ENCODE measurements around the gene MRNIP. TPM values are rescaled to one million over a fixed set of nuclear protein-coding genes. Genes with fewer than 3 reads are reported as not detected.

Gene MRNIP
- total and polyA plus RNA-seq, 12 donors = 6.6 to 45.1 (median 12.7) TPM

- no peaks in the 10 kb centered on the region for H3K9me3 ChIP-seq
- DNase-seq (peak in 1 of 2 donors; percentile 2), ATAC-seq (no peak)
- no peaks in the 10 kb centered on the region for H3K27me3 ChIP-seq
- no peak for TF ChIP-seq CTCF (IDR thresholded peaks at IDR 0.05)
- intact Hi-C loops (cut with DNase I) = loop anchor here in 1 of 10 donors (10.0 kb wide), 1 partner anchor 79 kb away; the partner anchor contains the start of gene TBC1D9B
- peaks cover 11 to 81% (median 48%) of the 10 kb centered on the region in 9 donors for H3K4me1 ChIP-seq
- H3K27ac ChIP-seq = peak overlapping the region in 1 of 10 donors; percentile 25
- H3K36me3 ChIP-seq = peaks cover 4 to 89% (median 73%) of the 10 kb centered on the region in 9 donors
- WGBS, 2 donors = 73 to 76% methylated on average over 13 of the region's 13 CpGs
- H3K4me3 ChIP-seq = no peak overlapping the region
Observed at GRCh38 chr5:179825655-179826182, 32.9 kb downstream of the MRNIP start.

- no peak for DNase-seq
- WGBS, 2 donors = 76 to 79% methylated on average over 3 of the region's 3 CpGs
- Histone ChIP-seq H3K4me1 (peaks cover 16 to 84% (median 55%) of the 10 kb centered on the region in 9 donors), H3K27ac (peak overlapping the region in 1 of 10 donors; percentile 25), H3K27me3 (no peaks in the 10 kb centered on the region), H3K4me3 (no peak overlapping the region), H3K36me3 (peaks cover 4 to 79% (median 63%) of the 10 kb centered on the region in 9 donors), H3K9me3 (no peaks in the 10 kb centered on the region)
- intact Hi-C loops (cut with DNase I) = loop anchor here in 2 of 10 donors (5.0 to 10.0 kb wide), 2 partner anchors 33 to 80 kb away; partner anchors contain the start of genes MRNIP (in 2 of the 2) and TBC1D9B (in 1 of the 2)
- no peak for ATAC-seq
- TF ChIP-seq CTCF (IDR thresholded peaks at IDR 0.05) = no peak
Observed at GRCh38 chr5:179824745-179825112, 33.9 kb downstream of the MRNIP start.

GRCh38 chr5:179823937-179824744 is 34.5 kb downstream of the MRNIP start:
- no peak overlapping the region for H3K27ac ChIP-seq
- no peak for TF ChIP-seq CTCF (IDR thresholded peaks at IDR 0.05)
- ATAC-seq = no peak
- H3K27me3 ChIP-seq = no peaks in the 10 kb centered on the region
- 84 to 88% methylated on average over 22 of the region's 22 CpGs for WGBS, 2 donors
- no peak for DNase-seq
- peak overlapping the region in 1 of 10 donors; percentile 100 for H3K4me3 ChIP-seq
- no peaks in the 10 kb centered on the region for H3K9me3 ChIP-seq
- H3K4me1 ChIP-seq = peaks cover 20 to 86% (median 58%) of the 10 kb centered on the region in 9 donors
- intact Hi-C loops (cut with DNase I) = loop anchor here in 2 of 10 donors (5.0 to 10.0 kb wide), 2 partner anchors 33 to 81 kb away; partner anchors contain the start of genes MRNIP (in 2 of the 2) and TBC1D9B (in 1 of the 2)
- H3K36me3 ChIP-seq = peaks cover 4 to 73% (median 57%) of the 10 kb centered on the region in 9 donors

- no peaks in the 10 kb centered on the region for H3K9me3 ChIP-seq
- DNase-seq = no peak
- no peak for ATAC-seq
- peaks cover 4 to 57% (median 44%) of the 10 kb centered on the region in 9 donors for H3K36me3 ChIP-seq
- no peaks in the 10 kb centered on the region for H3K27me3 ChIP-seq
- peak overlapping the region; percentile 84 to 100 (median 97) for H3K4me3 ChIP-seq
- peaks cover 20 to 86% (median 70%) of the 10 kb centered on the region in 9 donors for H3K4me1 ChIP-seq
- intact Hi-C loops (cut with DNase I) = loop anchor here in 2 of 10 donors (5.0 to 10.0 kb wide), 2 partner anchors 35 to 82 kb away; partner anchors contain the start of genes MRNIP (in 2 of the 2) and TBC1D9B (in 1 of the 2)
- no peak for TF ChIP-seq CTCF (IDR thresholded peaks at IDR 0.05)
- 39 to 46% methylated on average over 8 of the region's 8 CpGs for WGBS, 2 donors
- peak overlapping the region in 9 of 10 donors; percentile 97 to 100 (median 100) for H3K27ac ChIP-seq
Observed at GRCh38 chr5:179822444-179822990, 36.1 kb downstream of the MRNIP start.
